DMS79 (cell line): ENCODE results near the gene DNAJA4.

Experiments used
- DNase-seq: peaks from one replicate; lab custom pipeline; 2025; lab: John Stamatoyannopoulos, UW

The DNAJA4 gene

DNA sequence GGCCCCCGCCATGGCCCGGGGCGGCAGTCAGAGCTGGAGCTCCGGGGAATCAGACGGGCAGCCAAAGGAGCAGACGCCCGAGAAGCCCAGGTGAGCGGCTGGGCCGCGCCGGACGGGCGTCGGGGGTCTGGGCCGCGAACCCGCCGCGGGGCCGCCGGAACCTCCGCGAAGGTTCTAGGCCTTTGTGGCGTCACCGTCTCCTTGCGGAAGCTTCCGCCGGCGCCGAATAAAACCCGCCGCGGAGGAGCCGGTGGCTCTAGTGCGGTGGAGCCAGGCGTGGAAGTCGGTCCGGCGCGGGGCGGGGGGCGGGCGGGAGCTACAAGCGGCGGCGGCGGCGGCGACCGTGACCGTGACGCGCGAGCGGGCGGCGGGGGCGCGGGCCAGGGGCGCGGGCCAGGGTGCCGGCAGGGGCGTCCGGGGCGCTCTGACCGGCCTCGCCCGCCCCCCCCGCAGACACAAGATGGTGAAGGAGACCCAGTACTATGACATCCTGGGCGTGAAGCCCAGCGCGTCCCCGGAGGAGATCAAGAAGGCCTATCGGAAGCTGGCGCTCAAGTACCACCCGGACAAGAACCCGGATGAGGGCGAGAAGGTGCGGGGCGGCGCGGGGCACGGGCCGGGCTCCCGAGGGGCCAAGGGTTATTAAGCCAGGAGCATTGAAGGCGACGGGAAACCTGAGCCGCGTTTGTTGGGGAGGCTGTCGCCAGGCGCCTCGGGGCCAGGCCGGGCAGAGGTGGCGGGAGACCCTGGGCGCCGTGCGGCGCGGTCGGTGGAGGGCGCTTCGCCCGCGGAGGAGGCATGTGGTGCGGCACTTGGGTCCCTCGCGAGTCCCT lies at the start of gene DNAJA4:
DNAJA4 (plus strand) TSS at position 259 of the 833 bp plus-strand sequence; CDS start at position 461, 202 bp downstream.
- DNase-seq, result no peak

DNA sequence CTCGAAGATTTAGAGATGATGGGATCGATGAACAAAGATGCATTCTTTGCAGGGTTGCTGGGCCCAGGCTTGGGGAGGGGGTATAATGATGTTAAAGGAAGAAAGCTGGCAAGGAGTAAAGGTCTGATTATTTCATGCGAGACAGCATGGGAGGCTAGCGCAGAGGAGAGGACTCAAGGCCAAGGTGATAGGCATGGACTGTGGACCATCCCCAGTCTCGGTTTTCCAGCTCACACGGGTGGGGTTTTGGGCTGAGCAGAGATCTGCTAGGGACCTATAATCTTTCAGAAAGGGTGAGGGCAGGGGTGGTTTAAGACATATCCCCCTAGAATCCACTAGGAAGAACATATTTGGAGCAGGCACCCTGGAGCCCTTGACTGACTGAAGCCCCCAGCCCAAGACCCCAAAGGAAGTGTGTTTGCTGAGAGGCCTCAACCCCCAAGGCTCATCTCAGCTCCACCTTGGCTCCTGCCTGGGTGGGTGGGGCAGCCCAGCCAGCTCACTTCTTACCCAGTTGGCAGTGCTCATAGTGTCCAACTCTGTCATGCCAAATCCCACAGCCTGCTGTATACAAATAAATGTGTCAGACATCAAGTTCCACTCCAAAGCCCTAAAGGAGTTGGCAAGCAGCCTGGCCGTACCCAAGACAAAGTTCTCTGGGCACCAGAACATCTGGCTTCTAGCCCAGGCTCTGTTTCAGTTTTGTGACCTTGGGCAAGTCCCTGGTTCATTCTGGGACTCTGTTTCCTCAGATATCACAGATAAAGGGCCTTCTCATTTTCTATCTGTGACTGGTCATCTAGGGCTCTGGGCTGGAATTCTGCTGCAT lies 47.9 kb upstream of the DNAJA4 start:
- DNase-seq, result no peak

DNA sequence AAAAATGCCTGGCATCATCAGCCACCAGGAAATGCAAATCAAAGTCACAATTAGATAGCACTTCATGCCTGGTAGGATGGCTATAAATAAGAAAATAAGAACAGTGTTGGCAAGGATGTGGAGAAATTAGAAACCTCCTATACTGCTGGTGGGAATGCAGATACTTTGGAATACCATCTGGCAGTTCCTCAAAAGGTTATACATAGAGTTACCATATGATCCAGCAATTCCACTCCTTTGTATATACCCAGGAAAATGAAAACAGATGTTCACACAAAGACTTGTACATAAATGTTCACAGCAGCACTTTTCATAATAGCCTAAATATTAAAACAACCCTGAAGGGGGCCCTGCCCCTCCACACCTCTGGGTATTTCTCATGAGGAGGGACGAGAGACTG lies 43.6 kb upstream of the DNAJA4 start:
- no peak for DNase-seq

DNA sequence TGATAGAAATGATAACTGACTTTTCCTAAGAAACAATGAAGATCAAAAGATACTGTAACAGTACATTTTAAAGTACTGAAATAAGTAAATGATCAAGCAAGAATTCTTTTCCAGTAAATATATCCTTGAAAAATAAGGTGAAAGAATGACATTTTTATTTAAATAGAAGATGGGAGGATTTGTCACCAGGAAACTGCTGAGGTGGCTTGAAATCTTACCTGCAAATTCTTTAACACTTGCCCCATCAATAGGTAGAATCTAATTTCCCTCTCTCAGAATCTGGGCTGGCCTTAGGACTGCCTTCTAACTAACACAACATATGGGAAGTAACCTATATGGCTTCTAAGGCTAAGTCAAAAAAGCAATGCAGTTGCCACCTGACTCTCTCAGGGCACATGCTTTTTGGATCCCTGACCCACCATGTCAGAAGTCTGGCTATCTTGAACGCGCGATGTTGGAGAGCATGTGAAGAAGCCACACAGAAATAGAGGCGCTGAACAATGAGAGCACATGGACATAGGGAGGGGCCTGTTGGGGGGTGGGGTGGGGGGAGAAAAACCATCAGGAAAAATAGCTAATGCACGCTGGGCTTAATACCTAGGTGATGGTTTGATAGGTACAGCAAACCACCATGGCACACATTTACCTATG lies 41.5 kb upstream of the DNAJA4 start:
- DNase-seq, result no peak

DNA sequence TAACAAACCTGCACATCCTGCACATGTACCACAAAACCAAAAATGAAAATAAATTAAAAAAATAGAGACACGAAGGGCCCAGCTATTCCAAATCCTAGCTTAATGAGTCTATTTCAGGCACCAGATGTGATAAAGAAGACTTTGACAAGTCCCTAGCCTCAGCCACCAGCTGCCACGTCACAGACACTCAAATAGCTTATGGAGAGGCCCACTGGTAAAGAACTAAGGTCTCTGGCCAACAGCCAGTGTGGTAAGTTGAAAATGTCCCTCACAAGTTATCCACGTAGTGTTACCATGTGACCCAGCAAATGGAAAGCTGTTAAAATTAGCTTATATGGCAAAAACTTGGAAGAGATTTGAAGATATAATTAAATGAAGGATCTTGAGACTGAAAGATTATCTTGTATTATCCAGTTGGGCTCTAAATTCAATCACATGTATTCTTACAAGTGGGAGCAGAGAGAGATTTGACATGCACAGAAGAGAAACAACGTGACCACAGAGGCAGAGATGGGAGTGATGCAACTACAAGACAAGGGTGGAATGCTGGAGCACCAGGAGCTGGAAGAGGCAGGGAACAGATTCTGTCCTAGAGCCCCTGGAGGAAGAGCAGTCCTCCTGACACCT lies 40.9 kb upstream of the DNAJA4 start:
- no peak for DNase-seq

DNA sequence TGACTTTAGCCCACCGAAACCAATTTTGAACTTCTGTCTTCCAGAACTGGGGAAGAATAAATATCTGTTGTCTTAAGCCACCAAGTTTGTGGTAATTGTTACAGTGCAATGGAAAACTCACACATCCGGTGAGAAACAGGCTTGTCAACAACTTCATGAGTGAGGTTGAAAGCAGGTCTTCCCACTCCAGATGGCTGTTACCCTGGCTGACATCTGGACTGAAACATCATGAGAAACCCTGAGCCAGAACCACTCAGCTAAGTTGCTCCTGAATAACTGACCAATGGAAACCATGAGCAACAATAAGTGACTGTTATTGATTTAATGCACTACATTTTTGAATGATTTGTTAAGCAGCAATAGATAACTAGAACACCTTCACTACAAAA lies 40.3 kb upstream of the DNAJA4 start:
- DNase-seq, result no peak

DNA sequence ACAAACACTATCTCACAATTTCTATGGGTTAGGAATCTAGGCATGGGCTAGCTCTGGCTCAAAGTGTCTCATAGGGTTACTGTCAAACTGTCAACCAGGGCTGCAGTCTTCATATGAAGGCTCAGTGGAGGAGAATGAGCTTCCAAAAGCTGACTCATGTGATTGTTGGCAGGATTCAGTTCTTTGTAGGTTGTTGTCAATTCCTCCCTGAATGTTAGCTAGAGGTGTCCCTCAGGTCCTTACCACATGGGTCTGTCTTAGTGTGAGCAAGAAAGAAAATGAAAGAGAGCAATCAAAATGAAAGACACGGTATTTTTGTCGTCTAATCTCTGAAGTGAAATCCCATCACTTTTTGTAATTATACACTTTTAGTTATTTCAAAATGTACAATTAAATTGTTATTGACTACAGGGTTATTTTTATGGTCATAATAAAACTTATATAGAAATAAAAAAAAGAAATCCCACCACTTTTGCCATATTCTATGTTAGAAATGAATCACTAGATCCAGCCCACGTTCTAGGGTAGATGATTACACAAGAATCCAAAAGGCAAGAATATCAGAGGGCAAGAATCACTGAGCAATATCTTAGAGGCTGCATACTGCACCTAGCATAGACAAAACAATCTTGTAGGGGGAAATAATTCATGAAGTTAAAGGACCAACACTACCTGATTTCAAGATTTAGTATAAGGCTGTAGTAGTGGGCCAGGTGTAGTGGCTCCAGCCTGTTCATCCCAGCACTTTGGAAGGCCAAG lies 38.4 kb upstream of the DNAJA4 start:
- DNase-seq, result no peak

DNA sequence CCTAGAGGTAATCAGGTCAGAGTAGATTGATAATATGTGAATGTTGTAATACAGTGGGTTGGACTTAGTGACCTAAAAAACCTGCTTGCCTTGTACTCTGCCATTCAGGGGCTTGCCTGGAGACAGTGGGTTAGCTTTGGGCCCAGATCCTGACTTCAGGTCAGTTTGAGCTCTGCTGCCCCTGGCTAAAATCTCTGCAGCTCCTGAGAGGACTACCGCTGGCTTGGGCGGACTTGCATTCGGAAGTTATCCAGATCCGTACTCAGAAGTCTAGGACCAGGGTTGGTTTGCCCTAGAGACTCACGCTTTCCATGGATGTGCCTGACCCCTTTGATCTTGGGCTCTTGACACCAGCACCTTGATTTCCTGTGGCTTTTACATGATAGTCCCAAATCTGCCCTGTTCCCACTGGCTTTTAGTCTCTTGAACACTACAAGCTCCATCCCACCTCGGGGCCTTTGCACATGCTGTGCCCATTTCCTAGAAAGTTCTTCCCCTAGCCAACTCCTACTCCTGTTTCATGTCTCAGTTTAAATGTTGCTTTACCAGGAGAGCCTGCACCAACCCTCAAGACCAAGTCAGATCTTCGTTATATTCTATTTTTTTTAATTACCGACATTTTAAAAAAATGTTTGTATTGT lies 35.9 kb upstream of the DNAJA4 start:
- no peak for DNase-seq

DNA sequence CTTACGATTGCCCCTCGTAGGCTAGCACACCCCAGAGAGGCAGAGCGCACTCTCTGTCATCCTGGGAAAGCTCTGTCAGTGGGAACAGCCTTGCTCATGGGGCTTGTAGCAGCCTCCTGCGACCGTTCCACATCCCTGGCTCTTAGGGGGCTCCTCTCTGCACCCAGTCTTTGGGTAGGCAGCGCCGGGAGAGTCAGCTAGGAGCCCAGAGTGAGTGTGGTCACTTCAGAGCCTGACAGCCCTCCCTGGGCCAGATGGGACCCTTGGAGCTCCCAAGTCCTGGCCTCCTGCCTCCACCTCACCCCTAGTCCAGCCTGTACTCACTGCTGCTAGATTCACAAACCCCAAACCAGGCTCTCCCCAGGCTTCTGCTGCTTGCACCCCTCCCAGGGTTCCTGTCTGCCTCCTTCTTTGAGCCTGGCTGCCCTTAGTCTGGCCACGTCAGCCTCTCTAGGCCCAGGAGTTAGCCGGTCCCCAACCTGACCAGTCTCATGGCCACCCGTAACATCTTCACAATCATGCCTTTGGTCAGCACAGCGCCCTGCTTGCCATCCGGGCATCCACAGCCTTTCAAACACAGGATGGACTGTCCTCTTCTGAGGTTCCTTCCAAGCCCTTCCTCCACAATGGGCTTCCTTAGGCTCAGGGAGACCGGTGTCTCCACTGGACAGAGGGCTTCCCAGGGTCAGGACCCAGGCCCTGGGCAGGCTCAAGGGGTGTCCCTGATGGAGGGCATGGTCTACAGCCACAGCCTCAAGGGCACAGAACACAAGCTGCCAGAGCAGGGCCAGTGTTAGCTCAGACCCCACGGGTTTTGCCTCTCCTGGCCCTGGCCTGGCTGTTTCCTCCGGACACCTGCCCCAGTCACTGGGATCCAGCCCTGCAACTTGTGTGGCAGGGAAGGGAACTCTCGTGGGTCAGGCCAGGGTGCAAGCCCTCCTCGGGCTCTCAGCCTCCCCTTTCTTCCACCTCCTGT lies 34.6 kb upstream of the DNAJA4 start:
- DNase-seq, result no peak

DNA sequence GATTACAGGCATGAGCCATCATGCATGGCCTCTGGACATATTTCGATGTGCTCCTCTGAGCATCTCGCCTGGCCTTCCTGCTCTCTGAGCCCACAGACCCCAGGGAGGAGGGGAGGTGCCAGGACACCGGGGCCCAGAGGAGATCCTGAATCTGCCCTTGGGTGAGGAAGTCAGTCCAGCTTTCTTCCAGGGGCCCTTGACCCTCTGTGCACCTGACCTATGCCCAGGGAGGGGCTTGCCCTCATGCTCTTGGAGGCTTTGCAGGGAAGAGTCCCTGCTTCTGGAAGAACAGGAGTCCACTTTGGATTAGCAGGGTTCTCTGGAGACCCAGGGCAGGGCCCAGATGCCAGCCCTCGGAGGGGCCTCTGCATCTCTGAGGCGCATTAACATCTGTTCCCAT lies 31.4 kb upstream of the DNAJA4 start:
- DNase-seq, result no peak

DNA sequence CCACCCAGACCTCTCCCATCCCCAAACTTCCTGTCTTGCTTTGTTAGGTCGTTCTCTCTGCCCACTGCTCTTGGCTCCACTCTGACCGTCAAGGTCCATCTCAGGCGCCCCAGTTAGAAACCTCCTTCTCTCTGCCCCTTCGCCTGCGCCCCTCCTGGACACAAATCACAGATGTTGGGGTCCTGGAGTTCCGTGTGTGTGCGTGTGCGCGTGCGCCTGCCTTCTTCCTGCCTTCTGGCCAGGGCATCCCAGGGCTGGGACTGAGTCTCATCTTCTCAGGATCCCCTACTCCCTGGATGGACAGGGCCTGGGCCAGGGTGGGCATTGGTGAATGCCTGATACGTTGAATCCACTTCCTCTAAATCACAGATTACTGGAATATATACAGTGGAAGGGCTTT lies 30.9 kb upstream of the DNAJA4 start:
- DNase-seq, result no peak

DNA sequence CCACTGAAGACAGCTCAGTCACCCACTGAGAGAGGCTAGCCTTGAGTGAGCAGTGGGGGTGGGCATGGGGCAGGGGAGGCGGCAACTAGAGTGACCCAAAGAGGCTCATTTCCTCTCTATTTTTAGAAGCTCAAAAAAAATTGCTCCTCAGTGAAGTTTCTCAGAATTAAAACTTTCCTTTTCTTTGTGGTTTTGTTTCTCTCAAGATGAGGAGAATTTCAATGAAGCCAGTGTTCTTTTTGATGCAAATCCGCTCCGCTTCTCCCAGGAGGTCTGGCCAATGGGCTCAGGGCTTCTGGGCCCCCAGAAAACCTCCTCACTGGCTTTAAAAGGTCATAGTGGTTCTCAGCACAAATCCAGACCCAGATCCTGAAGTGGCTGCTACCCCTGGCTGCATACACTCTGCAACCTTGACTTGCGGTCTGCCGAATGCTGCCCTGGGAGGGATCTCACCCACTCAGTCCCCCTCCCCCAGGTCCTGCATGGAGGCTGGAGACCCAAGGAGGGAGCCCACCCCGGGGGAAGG lies 29.8 kb upstream of the DNAJA4 start, which contains the start of gene ACSBG1:
ACSBG1 (minus strand) TSS at position 51 of the 526 bp plus-strand sequence. CDS start 64 bp downstream, outside the sequence.
- DNase-seq, result no peak

DNA sequence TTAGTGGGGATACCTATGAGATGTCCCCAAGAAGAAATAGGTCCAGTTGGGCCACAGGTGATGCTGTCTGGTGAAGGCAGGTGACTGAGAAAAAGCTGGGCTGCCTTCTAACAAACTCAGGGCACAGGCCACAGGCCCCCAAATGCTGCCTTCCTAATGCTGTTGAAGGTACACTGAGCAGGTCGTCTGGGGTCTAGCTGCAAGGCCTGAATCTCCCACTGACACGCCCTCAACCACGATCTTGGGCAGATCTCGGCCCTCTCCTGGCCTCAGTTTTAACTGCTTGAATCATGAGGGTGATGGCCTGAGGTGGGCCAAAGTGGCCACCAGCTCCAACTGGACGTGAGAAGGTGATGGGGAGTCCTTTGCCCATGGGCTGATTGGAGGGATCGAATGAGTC lies 27.9 kb upstream of the DNAJA4 start:
- DNase-seq, result no peak

DNA sequence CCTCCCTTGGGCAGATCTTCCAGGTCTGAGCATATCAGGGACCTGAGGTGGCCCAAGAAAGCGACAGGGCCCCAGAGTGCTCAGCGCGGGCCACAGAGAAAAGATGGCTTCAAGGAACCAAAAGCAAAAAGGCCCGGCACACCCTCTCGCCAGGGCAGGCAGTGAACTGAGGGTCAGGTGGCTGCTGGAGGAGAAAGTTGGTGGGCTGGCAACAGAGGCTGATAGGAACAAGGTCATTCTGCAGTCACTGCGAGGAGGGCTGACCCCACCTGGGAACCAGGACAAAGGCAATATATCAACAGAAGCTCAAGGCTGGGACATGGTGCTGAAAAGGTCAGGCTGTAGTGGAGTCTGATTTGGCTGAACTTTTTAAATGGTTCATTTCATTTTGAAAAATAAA lies 27.2 kb upstream of the DNAJA4 start:
- no peak for DNase-seq

DNA sequence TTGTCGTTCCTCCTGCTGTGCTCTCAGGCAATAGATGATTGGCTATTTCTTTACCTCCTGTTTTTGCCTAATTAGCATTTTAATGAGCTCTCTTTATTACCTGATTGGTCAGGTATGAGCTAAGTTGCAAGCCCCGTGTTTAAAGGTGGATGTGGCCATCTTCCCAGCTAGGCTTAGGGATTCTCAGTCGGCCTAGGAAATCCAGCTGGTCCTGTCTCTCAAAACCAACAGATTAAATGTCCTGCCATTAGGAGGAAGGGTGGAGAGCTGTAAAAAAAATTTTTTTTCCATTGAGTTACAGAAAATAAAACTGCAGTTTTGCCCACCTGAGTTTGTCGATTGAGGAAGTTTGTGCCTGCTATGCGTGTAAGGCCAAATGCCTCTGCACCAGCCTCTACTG lies 24.6 kb upstream of the DNAJA4 start:
- DNase-seq, result no peak

DNA sequence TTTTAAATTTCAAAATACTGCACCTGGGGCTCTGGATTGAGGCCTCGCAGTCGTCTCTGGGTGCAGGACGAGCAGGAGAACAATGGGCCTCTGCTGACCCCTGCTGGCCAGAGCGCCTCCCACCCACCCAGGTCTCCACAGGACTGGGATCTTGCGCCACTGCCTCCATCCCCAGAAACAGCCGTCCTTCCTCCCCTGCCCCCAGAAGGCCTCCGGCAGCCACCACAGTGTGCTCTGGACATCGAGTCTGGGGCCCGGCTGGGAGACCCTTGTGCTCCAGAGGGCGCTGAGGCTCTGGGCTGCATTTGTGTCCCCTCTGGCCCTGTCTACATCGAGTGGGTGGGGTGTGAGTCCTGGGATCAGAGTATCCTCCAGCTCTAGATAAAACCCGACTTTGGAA lies 23.3 kb upstream of the DNAJA4 start:
- DNase-seq, result no peak

DNA sequence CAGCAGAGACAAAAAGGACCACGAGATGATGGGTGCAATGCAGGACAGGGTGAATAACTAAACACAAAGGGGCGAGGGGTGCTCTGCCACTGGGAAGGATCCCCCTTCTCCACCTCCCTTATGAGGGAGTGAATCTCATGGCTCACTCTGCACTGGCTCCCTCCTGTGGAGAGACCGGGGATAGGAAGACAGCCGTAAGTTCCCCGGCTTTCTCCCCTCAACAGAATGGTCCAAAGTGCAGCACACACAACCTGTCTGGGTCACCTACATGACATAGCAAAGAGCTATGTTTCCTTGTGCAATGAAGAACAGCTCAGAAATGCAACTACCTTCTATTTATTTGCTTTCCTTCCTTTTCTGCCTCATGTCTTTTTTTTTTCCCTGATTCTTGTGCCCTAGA lies 22.2 kb upstream of the DNAJA4 start:
- no peak for DNase-seq

DNA sequence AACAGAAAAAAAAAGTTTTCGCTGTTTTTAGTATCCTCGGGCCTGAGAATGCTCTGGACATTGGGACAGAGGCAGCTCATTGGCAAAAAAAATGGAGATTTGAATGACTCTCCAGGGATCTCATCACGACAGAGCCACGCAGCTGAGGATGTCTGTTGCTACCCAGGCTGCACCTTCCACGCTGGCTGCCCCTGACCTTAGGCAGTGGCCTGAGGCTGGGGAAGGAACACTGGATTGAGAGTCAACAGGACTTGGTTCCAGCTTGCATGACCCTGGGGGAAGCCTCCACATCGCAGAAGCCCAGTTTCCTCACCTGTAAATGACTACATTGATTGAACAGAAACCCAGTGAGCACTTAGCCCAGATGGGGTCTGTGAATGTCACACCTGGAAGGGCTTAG lies 21.3 kb upstream of the DNAJA4 start:
- no peak for DNase-seq

DNA sequence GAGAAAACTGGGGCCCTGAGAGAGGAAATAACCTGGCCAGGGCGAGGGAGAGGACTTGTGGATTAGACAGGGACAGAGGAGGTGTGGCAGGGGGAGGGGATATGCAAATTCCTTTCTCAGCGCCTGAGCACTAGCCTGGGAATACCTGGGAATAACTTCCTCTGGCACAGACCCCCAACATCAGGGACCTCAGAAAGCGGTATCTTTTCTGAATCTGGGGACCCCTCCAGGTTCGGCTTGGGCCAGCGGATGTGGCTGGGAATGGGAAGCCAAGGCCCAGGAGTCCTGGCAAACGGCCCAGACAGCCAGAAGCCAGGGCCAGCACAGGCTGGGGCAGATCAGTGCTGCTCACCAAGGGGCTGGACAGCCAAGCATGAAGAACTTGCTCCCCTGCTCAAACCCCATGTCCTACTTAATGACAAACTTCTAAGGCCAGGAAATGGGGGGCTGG lies 20.8 kb upstream of the DNAJA4 start:
- DNase-seq, result no peak
